B cell (primary cell): ENCODE data around the gene STH. TPM values are rescaled to one million over a fixed set of nuclear protein-coding genes. Genes with fewer than 3 reads are reported as not detected.

Experiments used
- ATAC-seq: fragments of 200-7000 bp; cut with Tn5 transposase; one replicate; pipeline ENCODE4 v1.10.0; 2021; ENCODE audit warnings: low read depth, mild to moderate bottlenecking, moderate number of reproducible peaks, moderate library complexity
- CTCF ChIA-PET: fragments of 350-600 bp; sonication (Branson Sonifier 250); formaldehyde crosslinking; loops from one replicate; lab custom pipeline; 2021; ENCODE audit warnings: antibody characterized with exemption, inconsistent platforms; lab: Charles Lee
- POLR2A ChIA-PET: fragments of 350-600 bp; sonication (Branson Sonifier 250); formaldehyde crosslinking; loops from one replicate; lab custom pipeline; 2021; ENCODE audit warnings: antibody characterized with exemption; lab: Charles Lee
- DNase-seq: peaks from one replicate; pipeline ENCODE4 v3.0.0; 2013
- H2AFZ ChIP-seq: 2 replicates; pipeline ENCODE4 v1.6.1; 2012; ENCODE audit warnings: mild to moderate bottlenecking, low read depth, low read length; ENCODE audit not compliant: insufficient read depth, poor library complexity, severe bottlenecking
- H3K27ac ChIP-seq, 2 donors: 1 replicate in 1 of 2; 2 replicates in 1 of 2; pipeline ENCODE4 v1.5.1; 2012 to 2013; ENCODE audit warnings: low read length in 2 of 2, mild to moderate bottlenecking in 2 of 2, moderate library complexity in 1 of 2
- H3K27me3 ChIP-seq, 4 experiments: fragments of 200-600 bp in 1 of 4; sonication (generic) in 1 of 4; replicated peaks in 1 of 4; 1 replicate in 2 of 4; 2 replicates in 2 of 4; pipeline versions ENCODE4 v1.6.1 to v1.7.0; 2013 to 2016; ENCODE audit warnings: low read length in 3 of 4, mild to moderate bottlenecking in 2 of 4, mixed read lengths in 1 of 4, moderate library complexity in 1 of 4; ENCODE audit not compliant: insufficient read depth in 4 of 4, control insufficient read depth in 3 of 4; ENCODE audit errors: control extremely low read depth in 1 of 4
- H3K36me3 ChIP-seq, 2 experiments: replicated peaks in 1 of 2; 1 replicate in 1 of 2; 2 replicates in 1 of 2; pipeline versions ENCODE4 v1.6.1 to v1.7.1; 2013; ENCODE audit warnings: low read length in 1 of 2; ENCODE audit not compliant: insufficient read depth in 2 of 2, control insufficient read depth in 1 of 2; ENCODE audit errors: control extremely low read depth in 1 of 2, extremely low read depth in 1 of 2
- H3K4me1 ChIP-seq, 2 donors: fragments of 200-600 bp in 1 of 2; sonication (generic) in 1 of 2; 1 replicate in 1 of 2; 2 replicates in 1 of 2; pipeline versions ENCODE4 v1.5.1 to v1.6.1; 2013 to 2017; ENCODE audit warnings: low read length in 2 of 2; ENCODE audit not compliant: control insufficient read depth in 2 of 2, insufficient read depth in 2 of 2
- H3K4me2 ChIP-seq: replicated peaks from 2 replicates; pipeline ENCODE3; 2012; ENCODE audit warnings: mild to moderate bottlenecking, low read depth, low read length; ENCODE audit not compliant: poor library complexity, severe bottlenecking
- H3K4me3 ChIP-seq, 5 experiments: fragments of 200-600 bp in 1 of 5; sonication (generic) in 1 of 5; 1 replicate in 3 of 5; 2 replicates in 2 of 5; pipeline versions ENCODE4 v1.5.1 to v1.7.0; 2011 to 2016; ENCODE audit warnings: low read length in 4 of 5, mild to moderate bottlenecking in 4 of 5, low read depth in 2 of 5, control low read depth in 1 of 5, moderate library complexity in 1 of 5; ENCODE audit not compliant: insufficient read depth in 1 of 5; ENCODE audit errors: control extremely low read depth in 1 of 5, extremely low read depth in 1 of 5
- H3K79me2 ChIP-seq: fragments of 200-600 bp; sonication (generic); one replicate; pipeline ENCODE4 v1.6.0; 2016; ENCODE audit warnings: low read length; ENCODE audit not compliant: control insufficient read depth, insufficient read depth
- H3K9ac ChIP-seq: fragments of 200-600 bp; sonication (generic); 2 replicates; pipeline ENCODE4 v1.6.1; 2017; ENCODE audit warnings: mild to moderate bottlenecking, low read length, moderate library complexity
- H3K9me3 ChIP-seq, 3 donors: one replicate each; pipeline versions ENCODE4 v1.6.1 to v1.7.1; 2013; ENCODE audit warnings: low read length in 2 of 3; ENCODE audit not compliant: control insufficient read depth in 2 of 3, insufficient read depth in 1 of 3; ENCODE audit errors: control extremely low read depth in 1 of 3
- H4K20me1 ChIP-seq: 2 replicates; pipeline ENCODE4 v1.6.0; 2012; ENCODE audit warnings: mild to moderate bottlenecking, low read length; ENCODE audit not compliant: insufficient read depth, control insufficient read depth, poor library complexity, severe bottlenecking
- H3K27ac Mint-ChIP-seq: one replicate; pipeline ENCODE4 v1.8.0; 2021; ENCODE audit warnings: mixed read lengths
- H3K27me3 Mint-ChIP-seq: one replicate; pipeline ENCODE4 v1.8.0; 2021; ENCODE audit warnings: mixed read lengths
- H3K4me1 Mint-ChIP-seq: one replicate; pipeline ENCODE4 v1.8.0; 2021; ENCODE audit warnings: mixed read lengths
- H3K4me3 Mint-ChIP-seq: one replicate; pipeline ENCODE4 v1.8.0; 2021; ENCODE audit warnings: mixed read lengths
- H3K9me3 Mint-ChIP-seq: one replicate; pipeline ENCODE4 v1.8.0; 2022; ENCODE audit warnings: mixed read lengths; ENCODE audit not compliant: insufficient read depth
- EZH2 ChIP-seq: IDR thresholded peaks from 2 replicates; pipeline ENCODE4 v1.6.1; 2012; ENCODE audit warnings: borderline replicate concordance, low read depth, mild to moderate bottlenecking, moderate library complexity, low read length; ENCODE audit not compliant: insufficient read depth, poor library complexity, severe bottlenecking
- WGBS: methylation state at CpG from one replicate; pipeline ENCODE4 v1.1.5; 2013; ENCODE audit warnings: missing lambda C conversion rate; ENCODE audit not compliant: insufficient coverage; 5-methylcytosine and 5-hydroxymethylcytosine counted together
- intact Hi-C: fragments of 100-400 bp; cut with micrococcal nuclease; formaldehyde crosslinking; loops from one replicate; pipeline ENCODE4 v1.10.0; 2022
- polyA plus RNA-seq: library from polyadenylated mRNA; depleted of rRNA; stranded (reverse); fragments of >200 nt; gene quantifications from 2 replicates; pipeline ENCODE4 v1.2.3, GENCODE V29; 2012
- total RNA-seq, 2 donors: library from RNA; stranded (reverse); fragments of 120-200 nt in 1 of 2; gene quantifications; 1 replicate in 1 of 2; 2 replicates in 1 of 2; pipeline versions ENCODE4 v1.2.3 to v1.2.4, GENCODE V29; 2013 to 2022
- TF ChIP-seq, protein P1 (sequence below): fragments of 200-600 bp; IDR thresholded peaks from one replicate; pipeline ENCODE4 v1.8.0; 2022; ENCODE audit warnings: antibody characterized with exemption, mild to moderate bottlenecking

STH gene
- total and polyA plus RNA-seq, 2 donors (not counting 1 experiment from before 2014, with no cell fraction given): not detected

DNA sequence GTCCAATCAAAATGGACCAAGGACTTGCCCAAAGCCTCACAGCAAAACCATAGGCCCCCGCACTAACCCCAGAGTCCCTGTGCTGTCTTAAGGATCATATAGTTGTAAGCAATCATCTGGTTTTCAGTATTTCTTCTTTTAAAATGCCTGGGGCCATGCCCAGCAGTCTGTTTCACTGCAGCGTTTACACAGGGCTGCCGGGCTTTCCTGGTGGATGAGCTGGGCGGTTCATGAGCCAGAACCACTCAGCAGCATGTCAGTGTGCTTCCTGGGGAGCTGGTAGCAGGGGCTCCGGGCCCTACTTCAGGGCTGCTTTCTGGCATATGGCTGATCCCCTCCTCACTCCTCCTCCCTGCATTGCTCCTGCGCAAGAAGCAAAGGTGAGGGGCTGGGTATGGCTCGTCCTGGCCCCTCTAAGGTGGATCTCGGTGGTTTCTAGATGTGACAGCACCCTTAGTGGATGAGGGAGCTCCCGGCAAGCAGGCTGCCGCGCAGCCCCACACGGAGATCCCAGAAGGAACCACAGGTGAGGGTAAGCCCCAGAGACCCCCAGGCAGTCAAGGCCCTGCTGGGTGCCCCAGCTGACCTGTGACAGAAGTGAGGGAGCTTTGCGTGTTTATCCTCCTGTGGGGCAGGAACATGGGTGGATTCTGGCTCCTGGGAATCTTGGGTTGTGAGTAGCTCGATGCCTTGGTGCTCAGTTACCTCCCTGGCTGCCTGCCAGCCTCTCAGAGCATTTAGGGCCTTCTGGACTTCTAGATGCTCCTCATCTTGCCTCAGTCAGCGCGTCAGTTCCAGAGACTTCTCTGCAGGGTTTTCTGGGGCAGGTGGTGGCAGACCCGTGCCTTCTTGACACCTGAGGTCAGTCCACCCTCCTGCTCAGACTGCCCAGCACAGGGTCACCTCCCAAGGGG is 24.8 kb upstream of the STH start:
- H3K4me2 ChIP-seq: peak overlapping the region; percentile 50
- no peak overlapping the region for H2AFZ ChIP-seq
- DNase-seq (no peak), ATAC-seq (no peak)
- H3K27me3 Mint-ChIP-seq: peaks cover 17% of the 10 kb centered on the region
- TF ChIP-seq, protein P1, sequence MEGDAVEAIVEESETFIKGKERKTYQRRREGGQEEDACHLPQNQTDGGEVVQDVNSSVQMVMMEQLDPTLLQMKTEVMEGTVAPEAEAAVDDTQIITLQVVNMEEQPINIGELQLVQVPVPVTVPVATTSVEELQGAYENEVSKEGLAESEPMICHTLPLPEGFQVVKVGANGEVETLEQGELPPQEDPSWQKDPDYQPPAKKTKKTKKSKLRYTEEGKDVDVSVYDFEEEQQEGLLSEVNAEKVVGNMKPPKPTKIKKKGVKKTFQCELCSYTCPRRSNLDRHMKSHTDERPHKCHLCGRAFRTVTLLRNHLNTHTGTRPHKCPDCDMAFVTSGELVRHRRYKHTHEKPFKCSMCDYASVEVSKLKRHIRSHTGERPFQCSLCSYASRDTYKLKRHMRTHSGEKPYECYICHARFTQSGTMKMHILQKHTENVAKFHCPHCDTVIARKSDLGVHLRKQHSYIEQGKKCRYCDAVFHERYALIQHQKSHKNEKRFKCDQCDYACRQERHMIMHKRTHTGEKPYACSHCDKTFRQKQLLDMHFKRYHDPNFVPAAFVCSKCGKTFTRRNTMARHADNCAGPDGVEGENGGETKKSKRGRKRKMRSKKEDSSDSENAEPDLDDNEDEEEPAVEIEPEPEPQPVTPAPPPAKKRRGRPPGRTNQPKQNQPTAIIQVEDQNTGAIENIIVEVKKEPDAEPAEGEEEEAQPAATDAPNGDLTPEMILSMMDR: no peak
- TF ChIP-seq EZH2: no peak
- no peak overlapping the region for H3K9ac ChIP-seq
- no peak overlapping the region for H3K4me3 Mint-ChIP-seq
- H3K79me2 ChIP-seq: no peaks in the 10 kb centered on the region
- POLR2A ChIA-PET: no interaction called here
- CTCF ChIA-PET: interaction anchor here (1.9 kb wide), 1 partner anchor 25 kb away, joined by 11 read pairs; no protein-coding TSS in a partner anchor
- 93% methylated on average over 15 of the region's 17 CpGs for WGBS
- H3K4me3 ChIP-seq: no peak overlapping the region
- no peaks in the 10 kb centered on the region for H4K20me1 ChIP-seq
- peaks cover 30% of the 10 kb centered on the region for H3K4me1 Mint-ChIP-seq
- intact Hi-C loops: no loop called here
- no peak overlapping the region for H3K27ac ChIP-seq
- H3K9me3 Mint-ChIP-seq: no peaks in the 10 kb centered on the region
- H3K36me3 ChIP-seq: no peaks in the 10 kb centered on the region
- no peak overlapping the region for H3K27ac Mint-ChIP-seq
- peaks cover 21 to 31% of the 10 kb centered on the region in 2 donors for H3K4me1 ChIP-seq
- H3K27me3 ChIP-seq: no peaks in the 10 kb centered on the region
- H3K9me3 ChIP-seq: peaks cover 0 to 8% (median 3%) of the 10 kb centered on the region in 3 donors
